Natural killer cell (primary cell): ENCODE data around the gene GPR25. TPM values are rescaled to one million over a fixed set of nuclear protein-coding genes. Genes with fewer than 3 reads are reported as not detected.

Source experiments
- ATAC-seq, 3 donors: fragments of 150-1000 bp in 2 of 3; fragments of 200-7000 bp in 1 of 3; cut with Tn5 transposase; 1 replicate in 1 of 3; 2 replicates in 2 of 3; pipeline ENCODE4 v1.10.0; 2021; ENCODE audit warnings: mild to moderate bottlenecking in 2 of 3, moderate library complexity in 2 of 3
- DNase-seq, 2 donors: peaks; one replicate each; pipeline versions ENCODE4 v3.0.0 to v3.0.0-alpha.2; 2013 to 2021; ENCODE audit warnings: mixed read lengths in 1 of 2
- H3K27ac ChIP-seq: one replicate; pipeline ENCODE4 v1.5.1; 2013; ENCODE audit warnings: mild to moderate bottlenecking, low read length
- H3K27me3 ChIP-seq: one replicate; pipeline ENCODE4 v1.6.1; 2013; ENCODE audit warnings: low read length; ENCODE audit not compliant: control insufficient read depth, insufficient read depth
- H3K36me3 ChIP-seq: one replicate; pipeline ENCODE4 v1.6.1; 2013; ENCODE audit warnings: low read length; ENCODE audit not compliant: control insufficient read depth, insufficient read depth
- H3K4me1 ChIP-seq: one replicate; pipeline ENCODE4 v1.6.1; 2013; ENCODE audit warnings: low read length; ENCODE audit not compliant: control insufficient read depth, insufficient read depth
- H3K4me3 ChIP-seq: one replicate; pipeline ENCODE4 v1.5.1; 2013; ENCODE audit warnings: low read length
- H3K9me3 ChIP-seq: one replicate; pipeline ENCODE4 v1.6.1; 2013; ENCODE audit warnings: low read length; ENCODE audit not compliant: control insufficient read depth, insufficient read depth
- H3K27ac Mint-ChIP-seq, 2 donors: one replicate each; pipeline ENCODE4 v1.8.0; 2022; ENCODE audit warnings: mild to moderate bottlenecking in 2 of 2, mixed read lengths in 2 of 2, moderate library complexity in 1 of 2
- H3K27me3 Mint-ChIP-seq, 2 donors: one replicate each; pipeline ENCODE4 v1.8.0; 2022; ENCODE audit warnings: low read depth in 2 of 2, mixed read lengths in 2 of 2
- H3K36me3 Mint-ChIP-seq: one replicate; pipeline ENCODE4 v1.8.0; 2022; ENCODE audit warnings: mixed read lengths
- H3K4me1 Mint-ChIP-seq, 2 donors: one replicate each; pipeline ENCODE4 v1.8.0; 2022; ENCODE audit warnings: mixed read lengths in 2 of 2
- H3K4me3 Mint-ChIP-seq: one replicate; pipeline ENCODE4 v1.8.0; 2022; ENCODE audit warnings: mild to moderate bottlenecking, moderate library complexity, mixed read lengths
- H3K9me3 Mint-ChIP-seq, 2 donors: one replicate each; pipeline ENCODE4 v1.8.0; 2022; ENCODE audit warnings: mixed read lengths in 2 of 2
- CTCF ChIP-seq: fragments of 200-600 bp; IDR thresholded peaks from one replicate; pipeline ENCODE4 v1.8.0; 2022; ENCODE audit warnings: antibody characterized with exemption
- WGBS: methylation state at CpG from one replicate; pipeline ENCODE4 v1.1.7; 2013; ENCODE audit warnings: missing lambda C conversion rate; ENCODE audit not compliant: insufficient coverage; 5-methylcytosine and 5-hydroxymethylcytosine counted together
- intact Hi-C: fragments of 100-400 bp; cut with micrococcal nuclease; formaldehyde crosslinking; loops from one replicate; pipeline ENCODE4 v1.14.2; 2022
- total RNA-seq, 4 donors: library from RNA; stranded (reverse); fragments of 120-200 nt in 1 of 4; gene quantifications; one replicate each; pipeline versions ENCODE4 v1.2.3 to v1.2.4, GENCODE V29; 2013 to 2022

Gene GPR25
- total RNA-seq, 3 donors from 2014 or later (not counting 1 experiment from before 2014, with no cell fraction given), result 2.1 to 9.4 (median 2.7) TPM

GRCh38 chr1:200873116-200873670 is 412 bp downstream of the GPR25 start:
- Histone ChIP-seq H3K27me3 (peaks cover 7% of the 10 kb centered on the region), H3K4me1 (peaks cover 70% of the 10 kb centered on the region), H3K4me3 (no peak overlapping the region), H3K36me3 (no peaks in the 10 kb centered on the region), H3K27ac (no peak overlapping the region), H3K9me3 (no peaks in the 10 kb centered on the region)
- 24% methylated on average over 61 of the region's 61 CpGs for WGBS
- no peak for TF ChIP-seq CTCF
- Mint-ChIP-seq H3K27ac (peak overlapping the region in 1 of 2 donors; percentile 84), H3K27me3 (peaks cover 7 to 25% of the 10 kb centered on the region in 2 donors), H3K4me1 (peaks cover 47 to 53% of the 10 kb centered on the region in 2 donors), H3K9me3 (no peaks in the 10 kb centered on the region), H3K4me3 (peak overlapping the region; percentile 85), H3K36me3 (no peaks in the 10 kb centered on the region)
- DNase-seq (no peak), ATAC-seq (peak; percentile 28 to 42 (median 28))
- intact Hi-C loops, result no loop called here

GRCh38 chr1:200873671-200874397 is 1.1 kb downstream of the GPR25 start:
- ATAC-seq, result peak; percentile 36 to 57 (median 48)
- Histone ChIP-seq H3K27me3 (peaks cover 7% of the 10 kb centered on the region), H3K27ac (no peak overlapping the region), H3K4me3 (no peak overlapping the region), H3K9me3 (no peaks in the 10 kb centered on the region), H3K4me1 (peaks cover 71% of the 10 kb centered on the region), H3K36me3 (no peaks in the 10 kb centered on the region)
- H3K4me3 Mint-ChIP-seq, result peak overlapping the region; percentile 85
- DNase-seq, result peak in 1 of 2 donors; percentile 47
- H3K9me3 Mint-ChIP-seq, result no peaks in the 10 kb centered on the region
- H3K27ac Mint-ChIP-seq, result peak overlapping the region; percentile 71 to 84
- intact Hi-C loops, result no loop called here
- H3K27me3 Mint-ChIP-seq, result peaks cover 7 to 25% of the 10 kb centered on the region in 2 donors
- TF ChIP-seq CTCF, result no peak
- WGBS, result 26% methylated on average over 66 of the region's 66 CpGs
- H3K4me1 Mint-ChIP-seq, result peaks cover 47 to 53% of the 10 kb centered on the region in 2 donors
- H3K36me3 Mint-ChIP-seq, result no peaks in the 10 kb centered on the region

GRCh38 chr1:200874694-200875093 is 1.9 kb downstream of the GPR25 start:
- no peaks in the 10 kb centered on the region for H3K36me3 ChIP-seq
- no peak overlapping the region for H3K4me3 ChIP-seq
- intact Hi-C loops, result no loop called here
- Mint-ChIP-seq H3K27me3 (peaks cover 7 to 25% of the 10 kb centered on the region in 2 donors), H3K27ac (peak overlapping the region; percentile 71 to 84), H3K36me3 (no peaks in the 10 kb centered on the region), H3K9me3 (no peaks in the 10 kb centered on the region), H3K4me3 (peak overlapping the region; percentile 85), H3K4me1 (peaks cover 47 to 49% of the 10 kb centered on the region in 2 donors)
- TF ChIP-seq CTCF, result no peak
- WGBS, result 92% methylated on average over 5 of the region's 6 CpGs
- no peak overlapping the region for H3K27ac ChIP-seq
- H3K4me1 ChIP-seq, result peaks cover 66% of the 10 kb centered on the region
- DNase-seq, result no peak
- H3K9me3 ChIP-seq, result no peaks in the 10 kb centered on the region
- H3K27me3 ChIP-seq, result peaks cover 7% of the 10 kb centered on the region
- ATAC-seq, result no peak
